ENCODE measurements around the gene SCG2.

SCG2 gene

GRCh38 chr2:223570784-223571183, 31.4 kb downstream of the SCG2 start:
- no peak for DNase-seq (ENCODE audit: low read depth)

- no peak for DNase-seq (ENCODE audit: low read depth)
These were observed 35.8 kb downstream of the SCG2 start for GRCh38 chr2:223566396-223566795.

- no peak for DNase-seq (ENCODE audit: low read depth)
These were observed 38.7 kb downstream of the SCG2 start for GRCh38 chr2:223563462-223563861.

- DNase-seq (ENCODE audit: low read depth), result no peak
These were observed 40.1 kb downstream of the SCG2 start for GRCh38 chr2:223562078-223562477.

GRCh38 chr2:223560749-223561435, 41.3 kb downstream of the SCG2 start:
- DNase-seq (ENCODE audit: low read depth), result no peak

- DNase-seq (ENCODE audit: low read depth), result no peak
These were observed 43.2 kb downstream of the SCG2 start for GRCh38 chr2:223558970-223559369.

- DNase-seq (ENCODE audit: low read depth), result no peak
These were observed 47.2 kb downstream of the SCG2 start for GRCh38 chr2:223554923-223555322.

- no peak for DNase-seq (ENCODE audit: low read depth)
These were observed 52.9 kb downstream of the SCG2 start for GRCh38 chr2:223549215-223549614.

GRCh38 chr2:223548194-223548593, 54.0 kb downstream of the SCG2 start:
- DNase-seq (ENCODE audit: low read depth), result no peak
